IPS-20b (cell line): ENCODE data around the gene ADK.

ENCODE experiments used
- H3K27ac ChIP-seq: one replicate; pipeline ENCODE4 v1.5.1; 2013; ENCODE audit warnings: low read length
- H3K27me3 ChIP-seq: 2 replicates; pipeline ENCODE4 v1.6.1; 2013; ENCODE audit warnings: mild to moderate bottlenecking, low read length, inconsistent platforms; ENCODE audit not compliant: insufficient read depth
- H3K36me3 ChIP-seq: 2 replicates; pipeline ENCODE4 v1.6.1; 2013; ENCODE audit warnings: low read depth, mild to moderate bottlenecking, inconsistent platforms, low read length, moderate library complexity; ENCODE audit not compliant: insufficient read depth
- H3K4me1 ChIP-seq: 2 replicates; pipeline ENCODE4 v1.6.1; 2013; ENCODE audit warnings: mild to moderate bottlenecking, control low read depth, inconsistent platforms, low read length, moderate library complexity; ENCODE audit not compliant: insufficient read depth
- H3K4me3 ChIP-seq: 2 replicates; pipeline ENCODE4 v1.5.1; 2013; ENCODE audit warnings: mild to moderate bottlenecking, low read length, inconsistent platforms
- H3K9ac ChIP-seq: 2 replicates; pipeline ENCODE4 v1.6.1; 2013; ENCODE audit warnings: low read depth, mild to moderate bottlenecking, inconsistent platforms, low read length, moderate library complexity
- H3K9me3 ChIP-seq: 2 replicates; pipeline ENCODE4 v1.6.1; 2013; ENCODE audit warnings: mild to moderate bottlenecking, low read depth, low read length, inconsistent platforms; ENCODE audit not compliant: insufficient read depth

Gene ADK

DNA sequence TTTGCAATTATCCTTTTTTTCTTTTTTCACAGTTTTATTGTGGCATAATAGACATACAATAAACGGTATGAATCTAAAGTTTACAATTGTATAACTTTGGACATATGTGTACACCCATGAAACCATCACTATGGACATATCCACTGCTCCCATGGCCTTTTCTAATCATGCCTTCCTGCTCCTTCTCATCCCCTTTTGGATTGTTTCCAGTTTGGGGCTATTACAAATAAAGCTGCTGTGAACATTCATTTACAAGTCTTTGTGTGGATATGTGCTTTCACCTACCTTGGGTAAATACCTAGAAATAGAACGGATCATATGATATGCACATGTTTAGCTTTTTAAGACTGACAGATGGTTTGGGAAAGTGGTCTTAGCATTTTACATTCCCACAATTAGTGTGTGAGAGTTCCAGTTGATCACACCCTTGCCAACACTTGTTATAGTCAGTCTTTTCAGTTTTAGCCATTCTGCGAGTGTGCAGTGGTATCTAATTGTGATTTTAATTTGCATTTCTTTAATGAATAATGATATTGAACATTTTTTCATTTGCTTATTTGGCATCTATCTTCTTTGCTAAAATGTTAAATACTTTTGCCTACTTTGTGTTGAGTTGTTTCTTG, 554.4 kb downstream of the ADK start:
- Histone ChIP-seq H3K9ac (no peak overlapping the region), H3K36me3 (no peaks in the 10 kb centered on the region), H3K27me3 (no peaks in the 10 kb centered on the region), H3K4me1 (no peaks in the 10 kb centered on the region), H3K27ac (no peak overlapping the region), H3K9me3 (no peaks in the 10 kb centered on the region; the same call in 1 of the 2 replicates), H3K4me3 (no peak overlapping the region)

DNA sequence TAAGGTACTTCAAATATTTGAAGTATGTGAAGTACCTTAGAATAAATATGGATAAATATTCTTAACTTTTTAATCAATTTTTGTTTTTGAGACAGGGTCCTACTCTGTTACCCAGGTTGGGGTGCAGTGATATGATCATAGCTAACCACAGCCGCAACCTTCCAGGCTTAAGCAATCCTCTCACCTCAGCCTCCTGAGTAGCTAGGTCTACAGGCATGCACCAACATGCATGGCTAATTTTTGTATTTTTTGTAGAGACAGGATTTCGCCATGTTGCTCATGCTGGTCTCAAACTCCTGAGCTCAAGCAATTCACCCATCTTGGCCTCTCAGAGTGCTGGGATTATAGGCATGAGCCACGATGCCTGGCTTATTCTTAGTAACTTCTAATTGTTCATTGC, 555.9 kb downstream of the ADK start:
- H3K4me3 ChIP-seq: no peak overlapping the region
- H3K36me3 ChIP-seq: no peaks in the 10 kb centered on the region
- H3K4me1 ChIP-seq: no peaks in the 10 kb centered on the region
- no peak overlapping the region for H3K9ac ChIP-seq
- no peak overlapping the region for H3K27ac ChIP-seq
- no peaks in the 10 kb centered on the region for H3K27me3 ChIP-seq
- H3K9me3 ChIP-seq: no peaks in the 10 kb centered on the region; the same call in 1 of the 2 replicates

DNA sequence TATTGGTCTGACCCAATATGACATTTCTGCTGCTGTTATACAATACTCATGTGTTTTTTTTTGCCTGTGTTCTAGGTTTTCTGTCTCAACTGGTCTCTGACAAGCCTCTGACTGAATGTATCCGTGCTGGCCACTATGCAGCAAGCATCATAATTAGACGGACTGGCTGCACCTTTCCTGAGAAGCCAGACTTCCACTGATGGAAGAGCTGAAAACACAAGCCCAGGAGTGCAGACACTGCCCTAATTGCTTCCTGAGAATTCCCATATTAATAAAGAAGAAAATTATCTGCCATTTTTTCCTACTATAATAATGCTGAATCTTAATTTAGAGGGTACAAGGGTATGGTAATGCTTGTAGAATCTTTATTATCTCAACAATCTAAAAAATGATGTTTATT, 557.2 kb downstream of the ADK start:
- no peak overlapping the region for H3K27ac ChIP-seq

DNA sequence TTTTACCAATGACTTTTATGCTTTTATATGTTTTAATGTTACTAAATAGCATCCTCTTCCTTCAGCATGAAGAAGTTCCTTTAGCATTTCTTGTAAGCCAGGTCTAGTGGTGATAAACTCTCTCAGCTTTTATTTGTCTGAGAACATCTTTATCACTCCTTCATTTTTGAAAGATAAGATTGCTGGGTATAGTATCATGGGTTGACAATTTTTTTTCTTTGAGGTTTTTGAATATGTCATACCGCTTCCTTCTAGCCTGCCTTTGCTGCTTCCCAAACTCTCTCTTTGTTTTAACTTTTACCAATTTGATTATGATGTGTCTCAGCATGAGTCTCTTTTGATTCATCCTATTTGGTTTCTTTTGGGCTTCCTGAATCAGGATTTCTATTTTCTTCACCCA, 567.2 kb downstream of the ADK start:
- Histone ChIP-seq H3K4me3 (no peak overlapping the region), H3K27me3 (no peaks in the 10 kb centered on the region), H3K4me1 (no peaks in the 10 kb centered on the region), H3K36me3 (no peaks in the 10 kb centered on the region), H3K9me3 (peaks cover 49% of the 10 kb centered on the region), H3K9ac (no peak overlapping the region), H3K27ac (no peak overlapping the region)

More for the DNA sequence above, 557.2 kb downstream of the ADK start:
- no peaks in the 10 kb centered on the region; the same call in 1 of the 2 replicates for H3K9me3 ChIP-seq
- no peaks in the 10 kb centered on the region for H3K4me1 ChIP-seq
- H3K36me3 ChIP-seq: no peaks in the 10 kb centered on the region
- no peak overlapping the region for H3K9ac ChIP-seq
- H3K27me3 ChIP-seq: no peaks in the 10 kb centered on the region
- H3K4me3 ChIP-seq: no peak overlapping the region

DNA sequence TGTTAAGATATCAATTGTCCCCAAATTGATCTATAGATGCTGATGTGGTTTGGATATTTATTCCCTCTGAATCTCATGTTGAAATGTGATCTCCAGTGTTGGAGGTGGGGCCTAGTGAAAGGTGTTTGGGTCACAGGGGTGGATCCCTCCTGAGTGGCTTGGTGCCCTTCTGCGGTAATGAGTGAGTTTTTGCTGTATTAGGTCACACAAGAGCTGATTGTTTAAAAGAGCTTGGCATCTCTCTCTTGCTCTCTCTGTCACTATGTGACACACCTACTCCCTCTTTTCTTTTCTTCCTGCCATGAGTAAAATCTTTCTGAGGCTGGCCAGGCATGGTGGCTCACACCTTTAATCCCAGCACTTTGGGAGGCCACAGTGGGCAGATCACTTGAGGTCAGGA, 577.2 kb downstream of the ADK start:
- peaks cover 10% of the 10 kb centered on the region for H3K4me1 ChIP-seq
- H3K4me3 ChIP-seq: no peak overlapping the region
- H3K9me3 ChIP-seq: peaks cover 5% of the 10 kb centered on the region
- no peaks in the 10 kb centered on the region for H3K36me3 ChIP-seq
- no peak overlapping the region for H3K9ac ChIP-seq
- H3K27me3 ChIP-seq: no peaks in the 10 kb centered on the region
- H3K27ac ChIP-seq: no peak overlapping the region

DNA sequence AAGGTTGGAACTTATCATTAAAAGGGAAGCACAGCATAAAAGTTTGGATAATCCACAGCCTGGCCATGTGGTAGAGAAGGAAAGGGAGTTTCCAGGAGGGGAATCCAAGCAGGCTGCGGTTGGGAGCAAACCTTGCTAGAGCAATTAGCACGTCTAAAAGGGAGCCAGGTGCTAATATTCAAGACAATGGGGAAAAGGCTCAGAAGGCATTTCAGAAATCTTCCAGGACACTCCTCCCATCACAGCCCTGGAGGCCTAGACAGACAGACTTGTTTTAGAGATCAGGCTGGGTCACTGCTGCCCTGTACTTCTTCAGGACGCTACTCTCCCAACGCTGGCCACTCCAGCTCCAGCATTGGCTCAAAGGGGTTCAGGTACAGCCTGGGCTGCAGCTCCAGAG, 579.2 kb downstream of the ADK start:
- H3K27ac ChIP-seq: peak overlapping the region; percentile 98

DNA sequence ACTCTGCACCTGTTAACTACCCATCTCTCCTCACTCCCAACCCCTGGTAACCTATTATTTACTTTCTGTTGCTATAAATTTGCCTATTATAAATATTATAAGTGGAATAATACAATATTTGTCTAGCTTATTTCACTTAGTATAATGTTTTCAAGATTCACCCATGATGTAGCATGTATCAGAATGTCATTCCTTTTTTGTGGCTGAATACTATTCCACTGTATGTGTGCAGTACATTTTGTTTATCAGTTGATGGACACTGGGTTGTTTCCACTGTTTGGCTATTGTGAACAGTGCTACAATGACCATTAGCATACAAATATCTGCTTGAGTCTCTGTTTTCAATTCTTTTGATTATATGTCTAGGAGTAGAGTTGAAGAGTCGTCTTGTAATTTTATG, 582.6 kb downstream of the ADK start:
- H3K9me3 ChIP-seq: no peaks in the 10 kb centered on the region; the same call in 1 of the 2 replicates
- no peak overlapping the region for H3K9ac ChIP-seq
- H3K4me3 ChIP-seq: no peak overlapping the region
- H3K27me3 ChIP-seq: no peaks in the 10 kb centered on the region
- no peaks in the 10 kb centered on the region for H3K36me3 ChIP-seq
- peaks cover 10% of the 10 kb centered on the region for H3K4me1 ChIP-seq
- no peak overlapping the region for H3K27ac ChIP-seq

More for the DNA sequence above, 579.2 kb downstream of the ADK start:
- Histone ChIP-seq H3K27me3 (no peaks in the 10 kb centered on the region), H3K4me3 (no peak overlapping the region; the same call in 1 of the 2 replicates), H3K36me3 (no peaks in the 10 kb centered on the region), H3K4me1 (peaks cover 10% of the 10 kb centered on the region), H3K9me3 (no peaks in the 10 kb centered on the region; the same call in 1 of the 2 replicates), H3K9ac (peak overlapping the region; percentile 72; the same call in 1 of the 2 replicates)

DNA sequence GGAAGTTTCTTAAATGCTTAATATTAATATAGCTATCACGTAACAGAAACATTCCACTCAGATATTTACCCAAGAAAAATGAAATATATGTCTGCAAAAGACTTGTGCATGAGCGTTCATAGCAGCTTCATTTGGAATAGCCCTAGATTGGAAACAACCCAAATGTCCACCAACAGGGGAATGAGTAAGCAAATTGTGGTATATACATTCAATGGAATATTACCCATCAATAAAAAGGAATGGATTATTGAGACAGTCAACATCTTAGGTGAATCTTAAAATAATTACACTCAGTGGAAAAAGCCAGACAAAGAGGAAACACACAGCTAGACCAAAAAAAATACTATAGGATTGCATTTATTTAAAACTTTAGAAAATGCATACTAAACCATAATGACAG, 585.0 kb downstream of the ADK start:
- Histone ChIP-seq H3K4me1 (peaks cover under 1% of the 10 kb centered on the region; the same call in 1 of the 2 replicates), H3K36me3 (no peaks in the 10 kb centered on the region), H3K4me3 (no peak overlapping the region), H3K9ac (no peak overlapping the region), H3K9me3 (no peaks in the 10 kb centered on the region; the same call in 1 of the 2 replicates), H3K27ac (no peak overlapping the region), H3K27me3 (no peaks in the 10 kb centered on the region)

DNA sequence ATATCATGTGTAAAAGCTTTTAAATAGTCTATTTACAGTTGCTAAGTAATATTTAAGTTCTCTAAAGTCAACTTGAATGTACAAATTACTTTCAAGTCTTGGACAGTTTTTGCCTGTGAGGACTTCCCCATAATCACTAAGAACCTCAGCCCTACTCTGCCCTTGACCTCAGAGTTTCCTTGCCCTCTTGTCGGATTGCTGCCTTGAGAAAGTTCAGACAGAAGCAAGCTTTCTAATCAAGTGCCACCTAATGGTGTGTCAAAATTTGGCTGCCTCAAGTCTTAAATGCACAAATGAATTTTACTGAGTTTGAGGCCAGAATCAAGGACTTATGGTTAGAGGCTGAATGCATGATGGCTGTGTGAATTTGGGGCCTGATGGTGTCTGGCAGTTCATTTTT, 587.0 kb downstream of the ADK start:
- no peak overlapping the region for H3K4me3 ChIP-seq
- no peaks in the 10 kb centered on the region for H3K4me1 ChIP-seq
- H3K27ac ChIP-seq: no peak overlapping the region
- H3K27me3 ChIP-seq: no peaks in the 10 kb centered on the region
- H3K36me3 ChIP-seq: no peaks in the 10 kb centered on the region
- H3K9me3 ChIP-seq: no peaks in the 10 kb centered on the region
- no peak overlapping the region for H3K9ac ChIP-seq

DNA sequence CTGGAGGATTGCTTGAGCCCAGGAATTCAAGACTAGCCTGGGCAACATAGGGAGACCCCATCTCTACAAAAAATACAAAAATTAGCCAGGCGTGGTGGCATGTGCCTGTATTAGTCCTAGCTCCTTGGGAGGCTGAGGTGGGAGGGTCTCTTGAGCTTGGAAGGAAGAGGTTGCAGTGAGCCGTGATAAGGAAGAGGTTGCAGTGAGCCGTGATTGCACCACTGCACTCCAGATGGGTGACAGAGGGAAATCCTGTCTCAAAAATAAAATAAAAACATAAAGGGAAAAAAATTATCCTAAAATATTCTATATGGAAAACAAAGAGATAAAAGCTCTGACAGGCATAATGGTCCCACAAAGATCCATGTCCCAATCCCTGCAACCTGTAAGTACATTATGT, 587.5 kb downstream of the ADK start:
- Histone ChIP-seq H3K4me3 (no peak overlapping the region), H3K9me3 (no peaks in the 10 kb centered on the region), H3K27me3 (no peaks in the 10 kb centered on the region), H3K27ac (no peak overlapping the region), H3K36me3 (no peaks in the 10 kb centered on the region), H3K4me1 (no peaks in the 10 kb centered on the region), H3K9ac (no peak overlapping the region)

DNA sequence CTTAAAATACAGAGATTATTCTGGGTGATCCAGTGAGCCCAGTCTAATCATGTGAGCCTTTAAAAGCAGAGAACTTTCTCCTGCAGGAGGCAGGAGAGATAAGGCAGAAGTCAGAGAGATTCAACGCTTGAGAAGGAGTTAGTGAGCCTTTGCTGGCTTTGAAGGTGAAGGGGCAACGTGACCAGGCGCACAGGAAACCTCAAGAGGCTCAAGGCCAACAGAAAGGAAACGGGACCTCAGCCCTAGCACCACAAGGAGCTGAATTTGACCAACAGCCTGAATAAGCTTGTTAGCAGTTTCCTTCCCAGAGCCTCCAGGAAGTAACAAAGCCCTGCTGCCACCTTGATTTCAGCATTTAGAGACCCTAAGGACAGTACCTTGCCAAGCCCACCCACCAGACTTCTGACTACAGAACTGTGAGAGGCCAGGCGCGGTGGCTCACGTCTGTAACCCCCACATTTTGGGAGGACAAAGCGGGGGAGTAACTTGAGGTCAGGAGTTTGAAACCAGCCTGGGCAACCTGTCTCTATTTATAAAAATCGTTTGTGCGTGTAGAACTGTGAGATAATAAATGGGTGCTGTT, 588.1 kb downstream of the ADK start:
- no peak overlapping the region for H3K27ac ChIP-seq
- H3K9ac ChIP-seq: no peak overlapping the region
- H3K4me3 ChIP-seq: no peak overlapping the region
- no peaks in the 10 kb centered on the region for H3K36me3 ChIP-seq
- no peaks in the 10 kb centered on the region for H3K9me3 ChIP-seq
- no peaks in the 10 kb centered on the region for H3K27me3 ChIP-seq
- H3K4me1 ChIP-seq: no peaks in the 10 kb centered on the region

DNA sequence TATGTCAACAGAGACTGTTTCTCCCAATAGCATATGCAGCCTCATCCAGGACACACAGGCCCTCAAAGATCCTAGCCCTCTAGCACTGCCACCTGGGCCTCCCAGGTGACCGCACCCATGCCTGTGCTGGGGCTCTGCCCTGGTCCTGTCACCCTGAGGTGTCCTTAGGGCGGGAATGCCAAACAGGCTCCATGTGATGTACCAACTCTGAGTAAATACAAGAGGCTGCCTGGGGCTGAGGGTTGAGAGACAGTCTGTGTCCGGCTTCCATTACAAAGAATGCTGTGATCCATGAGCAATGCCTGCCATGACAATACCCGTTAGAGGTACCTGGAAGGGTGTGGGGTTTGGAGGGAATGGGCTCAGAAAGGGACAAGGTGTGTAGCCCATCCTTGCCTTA, 592.4 kb downstream of the ADK start:
- no peaks in the 10 kb centered on the region for H3K4me1 ChIP-seq
- no peaks in the 10 kb centered on the region for H3K36me3 ChIP-seq
- H3K4me3 ChIP-seq: no peak overlapping the region
- no peaks in the 10 kb centered on the region for H3K27me3 ChIP-seq
- H3K27ac ChIP-seq: no peak overlapping the region
- no peaks in the 10 kb centered on the region for H3K9me3 ChIP-seq
- H3K9ac ChIP-seq: no peak overlapping the region
